Breast epithelium (tissue), 3 donors: ENCODE data around the gene OR1L1.

ENCODE experiments used
- POLR2A ChIP-seq: fragments of 450-650 bp; IDR thresholded peaks from one replicate; pipeline ENCODE4 v1.6.1; 2016; ENCODE audit warnings: antibody characterized with exemption, mild to moderate bottlenecking, moderate library complexity
- POLR2AphosphoS5 ChIP-seq, 3 donors: sonication (generic); formaldehyde crosslinking; IDR thresholded peaks; one replicate each; pipeline ENCODE4 v1.6.1; 2017; ENCODE audit warnings: antibody characterized with exemption in 3 of 3
- TF ChIP-seq, protein P1 (sequence below), 3 donors: fragments of 450-650 bp; IDR thresholded peaks; one replicate each; pipeline ENCODE4 v1.5.1; 2016 to 2017; ENCODE audit warnings: antibody characterized with exemption in 3 of 3, mild to moderate bottlenecking in 3 of 3, moderate library complexity in 3 of 3

GRCh38 chr9:122642226-122642625 is 19.3 kb upstream of the OR1L1 start:
- TF ChIP-seq, protein P1, sequence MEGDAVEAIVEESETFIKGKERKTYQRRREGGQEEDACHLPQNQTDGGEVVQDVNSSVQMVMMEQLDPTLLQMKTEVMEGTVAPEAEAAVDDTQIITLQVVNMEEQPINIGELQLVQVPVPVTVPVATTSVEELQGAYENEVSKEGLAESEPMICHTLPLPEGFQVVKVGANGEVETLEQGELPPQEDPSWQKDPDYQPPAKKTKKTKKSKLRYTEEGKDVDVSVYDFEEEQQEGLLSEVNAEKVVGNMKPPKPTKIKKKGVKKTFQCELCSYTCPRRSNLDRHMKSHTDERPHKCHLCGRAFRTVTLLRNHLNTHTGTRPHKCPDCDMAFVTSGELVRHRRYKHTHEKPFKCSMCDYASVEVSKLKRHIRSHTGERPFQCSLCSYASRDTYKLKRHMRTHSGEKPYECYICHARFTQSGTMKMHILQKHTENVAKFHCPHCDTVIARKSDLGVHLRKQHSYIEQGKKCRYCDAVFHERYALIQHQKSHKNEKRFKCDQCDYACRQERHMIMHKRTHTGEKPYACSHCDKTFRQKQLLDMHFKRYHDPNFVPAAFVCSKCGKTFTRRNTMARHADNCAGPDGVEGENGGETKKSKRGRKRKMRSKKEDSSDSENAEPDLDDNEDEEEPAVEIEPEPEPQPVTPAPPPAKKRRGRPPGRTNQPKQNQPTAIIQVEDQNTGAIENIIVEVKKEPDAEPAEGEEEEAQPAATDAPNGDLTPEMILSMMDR (IDR thresholded peaks at IDR 0.05), result no peak
- TF ChIP-seq POLR2A, result no peak
- no peak for TF ChIP-seq POLR2AphosphoS5 (IDR thresholded peaks at IDR 0.05)
